Osteoblast (primary cell): ENCODE measurements around the gene TUBB3. TPM values are rescaled to one million over a fixed set of nuclear protein-coding genes. Genes with fewer than 3 reads are reported as not detected.
A peak's percentile ranks its signal among the peaks of the same experiment; 100 is the strongest.

Experiments used
- DNase-seq: peaks from one replicate; pipeline ENCODE4 v3.0.0; 2011; ENCODE audit warnings: low spot score, mixed read lengths; ENCODE audit not compliant: insufficient read length; ENCODE audit errors: missing footprints
- H2AFZ ChIP-seq: 2 replicates; pipeline ENCODE4 v1.6.0; 2011; ENCODE audit warnings: mild to moderate bottlenecking, low read length
- H3K27ac ChIP-seq: 2 replicates; pipeline ENCODE4 v1.5.1; 2011; ENCODE audit warnings: mild to moderate bottlenecking, low read depth, low read length, moderate library complexity
- H3K27me3 ChIP-seq: 2 replicates; pipeline ENCODE4 v1.6.0; 2012; ENCODE audit warnings: mild to moderate bottlenecking, control low read depth, inconsistent platforms, low read length, moderate library complexity; ENCODE audit not compliant: insufficient read depth
- H3K36me3 ChIP-seq: 2 replicates; pipeline ENCODE4 v1.5.1; 2011; ENCODE audit warnings: mild to moderate bottlenecking, low read length, control low read depth, moderate library complexity; ENCODE audit not compliant: insufficient read depth
- H3K4me1 ChIP-seq: 2 replicates; pipeline ENCODE4 v1.5.1; 2011; ENCODE audit warnings: mild to moderate bottlenecking, low read length, control low read depth, moderate library complexity; ENCODE audit not compliant: insufficient read depth
- H3K4me2 ChIP-seq: 2 replicates; pipeline ENCODE4 v1.6.0; 2011; ENCODE audit warnings: mild to moderate bottlenecking, low read length; ENCODE audit not compliant: insufficient read depth
- H3K4me3 ChIP-seq: fragments of 200-600 bp; sonication (generic); 3 replicates; pipeline ENCODE4 v1.5.1; 2012; ENCODE audit warnings: mild to moderate bottlenecking, low read length, inconsistent platforms; ENCODE audit not compliant: insufficient read depth
- H3K79me2 ChIP-seq: 2 replicates; pipeline ENCODE4 v1.6.0; 2012; ENCODE audit warnings: mild to moderate bottlenecking, low read length, control low read depth, inconsistent platforms; ENCODE audit not compliant: insufficient read depth
- H3K9me3 ChIP-seq: 2 replicates; pipeline ENCODE4 v1.5.1; 2011; ENCODE audit warnings: low read depth, low read length, control low read depth
- H4K20me1 ChIP-seq: 2 replicates; pipeline ENCODE4 v1.6.0; 2012; ENCODE audit warnings: mild to moderate bottlenecking, low read length, control low read depth; ENCODE audit not compliant: insufficient read depth
- CTCF ChIP-seq: IDR thresholded peaks from 2 replicates; pipeline ENCODE4 v1.5.1; 2011; ENCODE audit warnings: mild to moderate bottlenecking, low read depth, low read length, moderate library complexity; ENCODE audit errors: extremely low read depth
- total RNA-seq: library from RNA; depleted of rRNA; stranded (reverse); fragments of >200 nt; gene quantifications from 2 replicates; pipeline ENCODE4 v1.2.3, GENCODE V29; 2012

The TUBB3 gene
- total RNA-seq, 1 donor: 166 TPM

GRCh38 chr16:89909777-89910716 is 13.1 kb upstream of the TUBB3 start:
- peak; percentile 99 for DNase-seq
- Histone ChIP-seq H3K4me1 (peaks cover 3% of the 10 kb centered on the region), H2AFZ (no peak overlapping the region), H3K79me2 (no peaks in the 10 kb centered on the region), H3K27ac (peak overlapping the region; percentile 25), H3K4me3 (no peak overlapping the region), H3K36me3 (peaks cover 60% of the 10 kb centered on the region), H3K27me3 (no peaks in the 10 kb centered on the region), H3K4me2 (no peak overlapping the region), H4K20me1 (peaks cover 19% of the 10 kb centered on the region), H3K9me3 (no peaks in the 10 kb centered on the region)
- TF ChIP-seq CTCF: peak; percentile 90

- H3K36me3 ChIP-seq: peaks cover 52% of the 10 kb centered on the region
- DNase-seq: peak; percentile 75
- H3K4me2 ChIP-seq: no peak overlapping the region
- no peaks in the 10 kb centered on the region for H3K79me2 ChIP-seq
- H3K9me3 ChIP-seq: no peaks in the 10 kb centered on the region
- peaks cover 3% of the 10 kb centered on the region for H3K4me1 ChIP-seq
- no peak for TF ChIP-seq CTCF
- H2AFZ ChIP-seq: no peak overlapping the region
- H3K4me3 ChIP-seq: no peak overlapping the region
- peaks cover 11% of the 10 kb centered on the region for H4K20me1 ChIP-seq
- peak overlapping the region; percentile 25 for H3K27ac ChIP-seq
- no peaks in the 10 kb centered on the region for H3K27me3 ChIP-seq
Measured at GRCh38 chr16:89910717-89911354, 12.3 kb upstream of the TUBB3 start.

- Histone ChIP-seq H3K79me2 (no peaks in the 10 kb centered on the region), H3K27me3 (no peaks in the 10 kb centered on the region), H3K27ac (no peak overlapping the region), H3K4me3 (no peak overlapping the region), H3K4me1 (peaks cover 3% of the 10 kb centered on the region), H2AFZ (no peak overlapping the region), H4K20me1 (peaks cover 8% of the 10 kb centered on the region), H3K9me3 (no peaks in the 10 kb centered on the region), H3K4me2 (no peak overlapping the region), H3K36me3 (peaks cover 47% of the 10 kb centered on the region)
- no peak for TF ChIP-seq CTCF
- peak; percentile 60 for DNase-seq
Measured at GRCh38 chr16:89911375-89911774, 11.8 kb upstream of the TUBB3 start.

- H2AFZ ChIP-seq: no peak overlapping the region
- H3K36me3 ChIP-seq: peaks cover 40% of the 10 kb centered on the region
- no peak for TF ChIP-seq CTCF
- H3K79me2 ChIP-seq: no peaks in the 10 kb centered on the region
- H3K4me1 ChIP-seq: peaks cover 3% of the 10 kb centered on the region
- no peak overlapping the region for H3K4me3 ChIP-seq
- no peak overlapping the region for H3K4me2 ChIP-seq
- H3K27me3 ChIP-seq: no peaks in the 10 kb centered on the region
- H3K27ac ChIP-seq: no peak overlapping the region
- no peaks in the 10 kb centered on the region for H3K9me3 ChIP-seq
- DNase-seq: peak; percentile 75
- peaks cover 8% of the 10 kb centered on the region for H4K20me1 ChIP-seq
Measured at GRCh38 chr16:89912143-89912542, 11.0 kb upstream of the TUBB3 start.
